GM21526 (cell line): Measurements from ENCODE around the gene ARID1B.
A peak's percentile ranks its signal among the peaks of the same experiment; 100 is the strongest.

Experiments used
- ATAC-seq: cut with Tn5 transposase; IDR thresholded peaks from one replicate; pipeline ENCODE4 v1.9.1; 2021; ENCODE audit warnings: moderate library complexity; ENCODE audit not compliant: unreplicated experiment, low FRiP score

The ARID1B gene

DNA sequence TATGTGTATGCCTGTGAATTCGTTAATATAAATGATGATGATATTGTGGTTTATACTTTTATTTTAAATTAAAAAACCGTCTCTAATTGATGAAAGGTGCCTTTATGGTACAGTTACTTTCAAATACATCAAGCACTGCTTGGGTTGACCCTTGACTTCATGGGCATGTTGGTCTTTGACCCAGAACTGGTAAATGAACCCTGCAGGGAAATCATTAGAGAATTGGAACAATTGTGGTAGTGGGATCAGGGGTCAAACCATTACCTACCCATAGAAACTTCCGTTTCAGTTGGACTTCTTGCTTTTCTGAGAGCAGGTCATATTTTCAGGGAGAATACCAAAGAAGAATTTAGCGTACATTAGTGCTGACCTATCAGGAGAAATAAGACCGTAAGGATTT is 288.2 kb downstream of the ARID1B start:
- ATAC-seq = no peak

DNA sequence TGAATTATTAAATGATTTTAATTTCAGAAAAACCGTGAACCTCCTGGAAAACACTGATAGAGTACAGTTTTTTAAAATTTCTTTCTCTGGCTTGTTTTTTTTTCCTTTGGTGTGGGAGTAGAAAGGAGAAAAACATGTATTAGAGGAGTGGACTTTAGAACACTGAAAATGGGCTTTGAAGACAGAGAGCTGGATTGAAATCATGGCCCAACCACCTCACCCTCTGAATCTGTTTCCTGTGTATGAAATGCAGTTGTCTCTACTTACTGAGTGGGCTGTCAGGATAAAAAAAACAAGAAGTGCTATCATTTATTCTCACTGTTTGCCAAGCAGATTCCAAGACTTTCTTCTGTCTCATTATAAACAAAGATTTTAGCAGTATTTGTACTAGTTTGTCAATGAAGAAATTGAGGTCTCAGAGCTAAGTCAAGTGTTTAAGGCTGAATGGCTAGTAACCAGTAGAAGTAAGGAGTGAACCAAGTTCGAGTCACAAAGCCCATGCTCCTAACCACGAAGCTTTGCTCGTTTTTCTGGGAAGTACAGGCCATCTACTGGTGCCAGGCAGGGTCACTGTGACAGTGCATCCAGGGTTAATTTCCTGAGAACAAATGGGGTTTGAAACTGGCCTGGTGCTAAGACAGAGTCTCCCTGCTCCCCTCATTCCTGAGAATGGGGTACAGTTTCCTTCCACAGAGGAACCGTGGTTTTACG is 289.8 kb downstream of the ARID1B start:
- no peak for ATAC-seq

DNA sequence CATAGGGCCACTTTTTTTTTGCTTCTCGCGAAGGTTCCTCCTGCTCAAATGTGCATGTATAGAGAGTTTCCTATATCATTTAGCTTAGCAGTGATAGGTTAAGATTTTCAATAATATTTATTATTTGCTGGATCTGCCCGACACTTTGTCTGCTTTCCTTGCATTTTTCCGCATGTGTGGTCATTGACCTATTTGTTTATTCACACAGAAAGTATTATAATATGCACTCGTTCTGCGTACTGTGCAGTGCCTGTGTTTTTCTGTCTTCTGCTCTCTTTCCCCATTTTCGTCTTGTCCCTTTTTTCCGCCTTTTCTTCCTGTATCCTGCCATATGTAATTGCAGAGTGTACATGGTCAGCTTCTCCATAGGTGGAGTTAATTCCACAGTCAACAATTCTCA is 290.3 kb downstream of the ARID1B start:
- no peak for ATAC-seq

DNA sequence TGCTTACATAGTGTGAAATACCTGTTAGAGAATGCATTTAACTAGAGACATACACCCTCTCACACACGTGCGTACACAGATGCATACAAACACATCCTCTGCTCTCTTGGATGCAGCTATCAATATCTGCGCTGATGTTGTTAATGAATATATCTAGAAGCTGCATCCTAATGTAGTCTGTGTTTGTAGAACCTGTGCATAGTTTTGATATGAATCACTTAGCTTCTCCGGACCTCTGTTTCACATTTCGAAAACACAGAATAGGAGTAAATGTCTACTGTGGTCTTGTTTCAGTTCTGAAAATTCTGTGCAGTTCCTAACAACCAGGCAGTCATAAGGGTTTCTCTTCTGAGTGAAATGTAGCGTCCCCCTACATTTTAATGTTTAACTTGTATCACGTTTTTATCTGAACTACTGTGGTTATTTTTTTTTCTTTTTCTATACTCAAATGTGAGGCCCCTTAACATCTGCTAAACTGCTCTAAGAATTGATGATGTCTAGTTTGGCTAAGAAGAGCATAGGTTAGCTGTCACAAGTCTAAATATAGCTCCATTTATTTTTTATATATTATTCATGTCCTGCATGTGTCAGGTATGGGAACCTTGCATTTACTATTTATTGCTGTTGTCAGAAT is 291.6 kb downstream of the ARID1B start:
- peak; percentile 95 for ATAC-seq

DNA sequence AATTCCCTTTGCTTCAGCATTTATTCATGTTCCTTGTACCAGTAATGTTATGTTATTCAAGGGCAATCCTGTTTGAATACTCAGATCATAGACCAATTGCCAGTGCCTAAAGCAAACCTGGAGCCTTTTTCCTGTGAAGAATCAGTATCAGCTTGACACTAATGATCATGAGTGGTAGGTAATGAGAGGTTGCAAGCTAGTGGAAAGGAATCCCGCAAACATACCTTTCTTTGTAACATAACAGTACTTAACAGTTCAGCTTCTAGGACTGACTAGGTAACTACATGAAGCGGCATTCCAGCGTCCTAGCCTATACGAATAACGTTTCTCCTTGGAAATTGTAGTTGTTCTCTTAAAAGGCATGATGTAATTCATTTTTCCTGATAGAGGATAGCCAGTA is 292.4 kb downstream of the ARID1B start:
- ATAC-seq = no peak

DNA sequence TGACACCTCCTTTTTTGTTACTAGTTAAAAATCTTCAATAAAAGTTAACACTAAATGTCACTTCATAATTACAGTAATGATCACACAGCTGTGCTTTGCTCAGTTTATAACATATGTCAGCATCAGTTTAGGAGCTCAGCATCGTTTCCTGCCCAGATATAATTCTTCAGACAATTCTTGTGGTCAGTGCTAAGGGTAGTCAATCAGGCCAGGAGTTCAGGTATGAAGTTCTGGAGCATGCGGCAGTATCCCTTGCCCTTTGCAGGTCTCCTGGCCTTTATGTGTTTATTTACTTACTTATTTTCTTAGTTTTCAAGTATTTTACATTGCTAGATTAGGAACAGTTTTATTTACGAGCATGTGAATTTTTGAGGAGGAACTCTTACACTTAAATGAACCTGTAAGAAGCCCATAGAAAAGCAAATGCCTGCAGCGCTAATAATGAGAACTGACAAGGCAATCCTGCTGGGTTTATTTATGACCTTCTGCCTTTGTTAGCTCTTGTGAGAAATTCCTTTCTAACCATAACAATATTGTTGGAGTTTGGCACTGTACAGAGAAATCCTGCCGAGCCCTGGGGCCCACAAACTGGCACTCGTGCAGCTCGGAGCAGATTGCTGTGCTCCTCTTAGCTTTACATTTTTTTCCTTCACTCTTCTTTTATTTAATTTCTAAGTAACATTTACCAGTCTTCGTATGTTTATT is 293.4 kb downstream of the ARID1B start:
- no peak for ATAC-seq

DNA sequence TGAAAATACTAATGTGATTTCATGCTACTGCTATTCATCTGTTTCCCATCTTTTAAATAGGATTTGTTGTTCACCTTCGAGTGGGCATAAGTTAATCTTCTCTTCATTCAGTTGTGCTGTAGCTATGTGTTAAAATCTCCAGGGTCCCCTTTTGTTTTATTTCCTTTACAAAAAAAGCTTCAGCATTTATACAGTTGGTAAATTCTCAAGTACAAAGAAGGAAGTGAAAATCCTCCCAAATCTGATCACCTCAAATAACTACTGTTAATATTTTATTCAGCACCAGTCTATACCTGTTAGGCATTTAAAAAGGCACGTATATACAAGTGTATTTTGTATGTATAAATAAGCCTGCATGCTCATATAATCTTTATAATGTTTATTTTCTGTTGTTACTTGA is 294.9 kb downstream of the ARID1B start:
- ATAC-seq = no peak

DNA sequence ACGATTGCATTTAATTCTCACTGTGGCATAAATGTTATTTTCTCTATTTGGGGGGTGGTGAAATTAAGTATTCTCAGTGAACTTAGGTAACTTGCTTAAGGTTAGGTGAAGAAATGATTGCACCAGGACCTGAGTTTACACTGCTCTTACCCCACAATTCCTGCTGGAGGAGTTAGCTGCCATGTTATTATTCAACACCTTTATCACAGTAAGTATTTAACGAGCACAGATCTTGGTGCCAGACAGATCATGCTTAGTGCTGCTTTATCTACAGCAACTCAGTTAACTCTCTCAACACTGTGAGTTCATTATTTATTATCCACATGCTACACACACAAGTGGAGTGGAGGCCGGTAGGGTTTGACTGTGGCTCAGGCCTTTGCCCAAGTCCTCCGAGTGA is 296.4 kb downstream of the ARID1B start:
- no peak for ATAC-seq

DNA sequence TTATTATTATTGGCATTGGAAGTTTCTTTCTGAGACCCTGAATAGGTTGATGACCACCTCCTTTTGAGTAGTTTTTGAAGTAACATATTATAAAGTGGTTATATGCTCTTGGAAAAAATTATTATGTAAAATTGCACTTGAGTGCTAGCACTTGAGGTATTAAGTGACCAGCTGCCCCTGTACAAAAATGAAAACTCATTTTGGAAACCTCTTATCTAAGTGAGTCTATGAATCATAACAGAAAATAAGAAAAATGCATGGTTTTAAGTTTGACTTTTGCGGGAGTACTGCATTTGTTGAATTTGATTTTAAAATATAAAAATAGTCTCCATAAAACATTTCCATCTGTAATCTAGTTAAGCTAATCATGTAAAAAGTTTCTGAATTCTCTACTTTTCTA is 297.8 kb downstream of the ARID1B start:
- ATAC-seq = no peak

DNA sequence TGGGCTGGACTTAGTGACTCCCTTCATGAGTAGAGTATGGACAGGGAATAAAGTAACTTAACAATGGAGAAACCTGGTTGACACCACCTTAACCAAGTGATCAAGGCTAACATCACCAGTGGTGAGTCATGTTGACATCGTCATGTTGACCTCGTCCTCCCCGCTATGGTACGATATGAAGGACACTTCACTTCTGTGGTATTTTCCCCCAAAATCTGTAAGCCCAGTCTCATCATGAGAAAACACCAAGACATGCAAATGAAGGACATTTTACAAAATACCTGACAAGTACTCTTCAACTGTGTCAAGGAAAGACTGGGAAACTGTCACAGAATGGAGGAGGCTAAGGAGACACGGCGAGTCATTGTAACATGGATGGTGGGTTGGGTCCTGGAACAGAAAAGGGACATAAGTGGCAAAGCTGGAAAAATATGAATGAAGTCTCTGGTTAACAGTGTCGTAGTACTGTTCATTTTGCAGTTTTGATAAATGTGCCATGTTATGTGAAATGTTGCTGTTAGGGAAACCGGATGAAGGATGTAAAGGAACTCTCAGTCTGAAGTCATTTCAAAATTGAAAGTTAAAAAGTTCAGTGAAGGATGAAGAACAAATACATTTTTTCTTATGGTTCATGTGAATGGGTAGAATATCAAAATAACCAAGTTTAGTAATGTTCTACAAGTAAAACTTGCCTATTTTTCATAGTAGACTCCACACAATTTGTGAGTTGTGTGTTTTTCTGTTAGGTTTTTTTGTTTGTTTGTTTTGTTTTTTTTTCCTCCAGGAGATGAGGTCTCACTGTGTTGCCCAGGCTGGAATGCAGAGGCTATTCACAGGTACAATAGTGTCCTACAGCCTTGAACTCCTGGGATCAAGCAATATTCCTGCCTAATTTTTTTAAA is 298.6 kb downstream of the ARID1B start:
- peak; percentile 71 for ATAC-seq

DNA sequence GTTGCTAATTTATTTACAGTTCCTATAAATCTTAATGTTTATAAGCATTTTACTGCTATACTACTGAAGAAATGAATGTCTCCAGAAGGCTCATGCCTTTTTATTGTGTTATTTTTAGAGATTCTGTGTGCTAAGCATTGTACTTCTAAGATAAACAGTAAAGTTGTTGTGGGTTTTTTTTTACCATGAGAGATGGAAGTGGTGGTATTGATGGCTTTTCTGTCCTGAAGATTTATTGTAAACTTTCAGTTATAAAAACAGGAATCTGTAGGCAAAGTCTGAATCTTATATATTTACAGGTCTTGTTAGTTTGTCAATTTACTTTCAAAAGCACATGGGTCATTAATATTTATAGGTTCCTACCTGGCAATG is 299.3 kb downstream of the ARID1B start:
- no peak for ATAC-seq

DNA sequence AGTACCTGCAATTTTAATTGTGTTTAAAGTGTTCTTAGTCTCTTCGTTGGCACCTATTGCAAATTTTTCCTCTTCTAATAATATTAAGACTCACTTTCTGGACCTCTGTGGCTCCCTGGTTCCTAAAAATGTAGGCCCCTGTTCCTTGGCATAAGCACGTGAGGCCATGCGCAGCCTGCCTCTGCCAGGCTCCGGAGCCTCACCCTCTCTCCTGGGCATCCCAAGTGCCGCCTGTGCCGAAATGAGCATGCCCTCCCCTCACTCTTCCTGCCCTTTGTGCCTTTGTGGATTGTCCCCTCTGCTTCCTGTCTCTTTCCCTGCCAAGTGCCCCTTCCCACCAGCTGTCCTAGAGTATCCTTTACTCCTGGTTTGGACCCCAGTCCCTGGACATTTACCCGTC is 300.1 kb downstream of the ARID1B start:
- no peak for ATAC-seq

DNA sequence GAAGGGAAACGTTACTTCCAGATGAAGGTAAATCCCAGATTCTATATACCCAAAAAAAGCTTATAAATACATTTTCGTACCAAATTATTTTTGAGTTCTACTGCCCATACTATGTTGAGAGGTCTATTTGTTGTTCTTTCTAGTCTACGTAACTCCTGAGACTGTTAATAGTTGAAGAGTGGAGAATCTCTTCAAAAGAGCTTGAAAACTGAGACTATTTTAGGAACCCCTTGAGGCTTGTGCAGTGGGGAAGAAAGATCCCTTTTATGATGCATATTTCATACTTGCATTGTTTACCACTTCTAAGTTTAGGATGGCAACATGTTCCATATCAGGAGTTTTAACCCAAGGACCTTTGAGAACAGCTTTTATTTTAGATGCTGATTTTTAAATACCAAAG is 301.1 kb downstream of the ARID1B start:
- ATAC-seq = no peak

DNA sequence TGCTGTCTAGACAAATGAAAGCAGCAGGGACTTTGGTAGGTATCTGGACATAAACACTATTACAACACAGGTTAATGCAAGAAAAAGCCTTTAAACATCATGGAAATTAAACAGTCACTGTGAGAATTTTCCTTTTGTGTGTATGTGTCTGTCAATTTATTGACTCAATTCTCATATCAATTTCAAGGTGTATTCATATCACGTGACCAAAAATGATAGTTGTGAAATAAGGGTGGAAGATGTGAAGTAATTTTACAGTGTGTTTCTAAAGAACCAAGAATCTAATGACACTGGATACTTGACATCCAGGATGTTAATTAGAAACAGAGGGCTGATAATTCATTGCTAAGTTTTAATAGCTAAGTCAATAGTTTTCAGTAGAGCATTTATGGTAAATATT is 302.1 kb downstream of the ARID1B start:
- no peak for ATAC-seq

DNA sequence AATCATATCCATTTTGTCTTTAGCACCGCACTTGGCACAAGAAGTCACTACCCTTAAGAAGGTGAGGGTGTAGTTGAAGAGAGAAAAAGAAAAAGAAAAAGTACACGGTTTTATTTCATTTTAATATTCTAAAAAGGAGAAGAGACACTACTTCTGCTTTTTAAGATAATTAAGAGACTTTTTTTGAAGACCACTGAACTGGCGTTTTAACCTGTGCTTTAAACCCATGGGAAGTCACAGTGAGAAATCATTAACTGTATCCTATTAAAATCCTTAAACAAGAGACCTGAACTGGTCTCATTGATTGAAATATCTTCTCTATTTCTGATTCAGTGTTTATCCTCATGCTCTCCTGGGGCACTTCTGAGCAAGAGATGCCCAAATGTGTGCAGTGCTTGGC is 302.6 kb downstream of the ARID1B start:
- no peak for ATAC-seq

DNA sequence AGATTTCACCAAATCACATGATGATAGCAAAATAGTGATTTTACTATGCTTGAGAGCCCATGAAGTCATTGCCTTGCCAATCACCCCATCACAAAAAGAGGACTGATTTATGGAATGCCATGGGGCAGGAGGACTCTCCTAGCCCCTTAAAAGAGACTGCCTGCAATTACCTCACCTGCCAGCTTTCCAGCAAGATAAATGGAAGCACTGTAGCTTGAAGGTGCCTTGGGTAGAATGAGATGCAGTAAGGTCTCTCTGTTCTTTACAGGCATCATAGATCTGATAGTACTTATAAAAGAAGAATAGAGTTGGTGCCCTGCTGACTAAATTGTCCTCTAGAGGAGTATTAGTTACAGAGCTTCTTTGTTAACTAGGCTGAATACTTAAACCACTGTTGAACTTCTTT is 303.8 kb downstream of the ARID1B start:
- ATAC-seq = no peak

DNA sequence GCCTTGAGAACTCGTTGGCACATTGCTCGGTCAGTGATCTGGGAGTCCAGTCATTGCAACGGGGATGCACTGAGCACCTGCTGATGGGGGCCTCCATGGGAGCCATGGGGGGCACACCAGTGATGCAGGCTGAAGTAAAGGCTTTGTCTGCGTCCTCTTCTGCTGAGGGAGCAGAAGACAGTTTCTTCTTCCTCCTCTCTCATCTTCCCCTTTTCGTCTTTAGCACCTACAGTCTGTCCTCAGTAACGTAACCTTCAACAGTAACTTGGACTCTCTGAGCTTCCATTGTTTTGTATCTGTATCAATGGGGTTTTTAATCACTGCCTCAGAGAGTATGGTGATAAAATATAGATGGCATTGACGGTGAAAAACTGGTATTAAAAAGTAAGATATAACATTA is 306.2 kb downstream of the ARID1B start:
- ATAC-seq = no peak

DNA sequence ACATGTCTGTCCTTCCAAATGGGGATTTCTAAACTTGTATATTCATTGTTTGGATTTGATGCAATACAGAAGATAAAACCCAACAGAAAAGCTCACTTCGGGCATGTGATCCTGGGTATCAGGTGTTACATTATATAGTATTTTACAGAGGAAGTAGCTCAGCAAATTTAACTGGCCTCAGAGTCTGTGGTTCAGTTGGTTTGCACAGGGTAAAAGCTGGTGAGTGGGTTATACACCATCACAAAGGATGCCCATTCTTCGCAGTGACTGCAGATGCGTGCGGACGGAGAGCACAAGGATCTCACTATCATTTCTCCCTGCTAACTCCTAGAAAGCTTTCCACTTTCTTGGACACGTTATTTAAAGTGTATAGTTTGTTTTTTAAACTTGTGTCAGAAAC is 309.5 kb downstream of the ARID1B start:
- no peak for ATAC-seq

DNA sequence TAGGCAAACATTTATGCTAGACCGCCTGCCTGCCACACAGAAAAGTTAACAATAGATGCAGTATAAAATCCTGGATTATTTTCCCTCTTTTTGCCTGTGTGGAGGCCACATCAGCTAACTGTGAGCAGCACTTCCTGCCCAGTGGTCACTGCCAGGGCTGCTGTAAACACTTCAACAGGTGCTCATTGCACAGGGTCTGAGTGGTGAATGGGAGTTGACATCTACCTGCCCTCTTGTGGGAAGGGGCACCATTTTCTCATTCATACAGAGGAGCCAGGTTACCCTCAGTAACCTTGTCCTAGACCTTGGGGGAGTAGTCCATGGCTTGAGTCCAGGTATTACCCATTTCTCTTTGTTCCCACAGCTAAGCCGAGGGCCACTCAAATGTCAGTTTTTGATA is 310.8 kb downstream of the ARID1B start:
- ATAC-seq = no peak

DNA sequence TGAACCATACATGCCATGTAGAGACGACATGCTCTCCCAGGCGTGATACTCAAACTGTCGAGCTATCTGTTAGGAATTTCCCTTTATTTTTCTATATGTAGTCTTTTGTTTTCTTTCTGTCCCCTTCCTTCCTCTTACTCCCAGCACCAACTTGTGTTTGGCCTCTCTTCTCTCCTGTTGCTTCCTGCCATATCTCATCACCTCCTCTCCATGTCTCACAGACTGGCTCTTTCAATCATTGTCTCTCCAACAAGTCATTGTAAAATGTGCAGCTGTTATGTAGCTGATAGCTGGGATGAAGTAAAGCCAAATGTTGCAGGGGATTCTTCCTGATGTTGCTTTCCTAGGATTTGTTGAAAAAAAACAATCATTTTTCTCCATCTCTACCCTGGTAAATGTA is 311.7 kb downstream of the ARID1B start:
- ATAC-seq = no peak

DNA sequence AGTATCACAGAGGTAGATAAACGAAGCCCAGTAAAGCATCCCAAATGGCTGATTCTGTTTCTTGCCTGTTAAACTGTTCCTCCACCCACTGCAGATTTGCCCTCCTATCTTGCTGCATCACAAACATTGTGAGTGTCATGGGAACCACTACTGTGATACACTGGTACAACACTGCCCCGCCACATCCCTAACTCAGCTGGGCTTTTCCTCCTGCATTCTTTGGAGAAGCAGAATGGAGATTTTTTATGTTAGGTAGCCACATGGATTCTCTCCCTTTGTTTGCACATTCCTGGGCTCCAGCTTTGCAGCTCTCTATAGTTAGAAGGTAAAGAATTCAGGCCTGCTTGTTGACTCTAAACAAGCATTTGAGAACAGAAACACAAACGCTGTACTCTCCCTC is 312.1 kb downstream of the ARID1B start:
- ATAC-seq = no peak
